Neural progenitor cell (in vitro differentiated cells): ENCODE results near the gene TRIM2. TPM values are rescaled to one million over a fixed set of nuclear protein-coding genes. Genes with fewer than 3 reads are reported as not detected.

ENCODE experiments used
- DNase-seq: peaks from one replicate; pipeline ENCODE4 v3.0.0-alpha.2; 2016; ENCODE audit warnings: low spot score
- H2AFZ ChIP-seq: fragments of 200-600 bp; sonication (generic); replicated peaks from 2 replicates; pipeline ENCODE4 v1.6.1; 2016; ENCODE audit warnings: antibody characterized with exemption
- H3F3A ChIP-seq: fragments of 200-600 bp; sonication (generic); 2 replicates; pipeline ENCODE4 v1.6.1; 2016; ENCODE audit warnings: antibody characterized with exemption, low read depth
- H3K27ac ChIP-seq: fragments of 200-600 bp; sonication (generic); 2 replicates; pipeline ENCODE4 v1.5.1; 2016; ENCODE audit warnings: mild to moderate bottlenecking
- H3K27me3 ChIP-seq: fragments of 200-600 bp; sonication (generic); 2 replicates; pipeline ENCODE4 v1.6.1; 2016; ENCODE audit warnings: mild to moderate bottlenecking, moderate library complexity
- H3K36me3 ChIP-seq: fragments of 200-600 bp; sonication (generic); 2 replicates; pipeline ENCODE4 v1.5.1; 2016
- H3K4me1 ChIP-seq: fragments of 200-600 bp; sonication (generic); 2 replicates; pipeline ENCODE4 v1.6.1; 2016; ENCODE audit warnings: mixed run types
- H3K4me2 ChIP-seq: fragments of 200-600 bp; sonication (generic); 2 replicates; pipeline ENCODE4 v1.6.1; 2016
- H3K4me3 ChIP-seq: fragments of 200-600 bp; sonication (generic); 2 replicates; pipeline ENCODE4 v1.5.1; 2016
- H3K79me2 ChIP-seq: fragments of 200-600 bp; sonication (generic); 2 replicates; pipeline ENCODE4 v1.6.1; 2016; ENCODE audit warnings: low read depth
- H3K9ac ChIP-seq: fragments of 200-600 bp; sonication (generic); 2 replicates; pipeline ENCODE4 v1.6.1; 2016
- H3K9me3 ChIP-seq: fragments of 200-600 bp; sonication (generic); 2 replicates; pipeline ENCODE4 v1.5.1; 2016; ENCODE audit warnings: low read depth
- H4K20me1 ChIP-seq: fragments of 200-600 bp; sonication (generic); 2 replicates; pipeline ENCODE4 v1.6.1; 2016; ENCODE audit warnings: low read depth
- H3K27ac Mint-ChIP-seq: 3 replicates; pipeline ENCODE4 v1.8.0; 2021; ENCODE audit warnings: mixed read lengths
- H3K27me3 Mint-ChIP-seq: 2 replicates; pipeline ENCODE4 v1.8.0; 2022; ENCODE audit warnings: low read depth, mild to moderate bottlenecking, inconsistent platforms, moderate library complexity, mixed read lengths; ENCODE audit not compliant: insufficient read depth
- H3K36me3 Mint-ChIP-seq: 3 replicates; pipeline ENCODE4 v1.8.0; 2021; ENCODE audit warnings: mixed read lengths
- H3K4me1 Mint-ChIP-seq: 3 replicates; pipeline ENCODE4 v1.8.0; 2021; ENCODE audit warnings: mixed read lengths
- H3K4me3 Mint-ChIP-seq: 3 replicates; pipeline ENCODE4 v1.8.0; 2021; ENCODE audit warnings: mild to moderate bottlenecking, moderate library complexity, mixed read lengths
- H3K9me3 Mint-ChIP-seq: 3 replicates; pipeline ENCODE4 v1.8.0; 2020; ENCODE audit warnings: mixed read lengths
- EZH2 ChIP-seq: fragments of 200-600 bp; sonication (generic); IDR thresholded peaks from 2 replicates; pipeline ENCODE4 v1.6.1; 2017; ENCODE audit warnings: antibody characterized with exemption, mild to moderate bottlenecking, moderate library complexity
- EZH2phosphoT487 ChIP-seq: fragments of 200-600 bp; sonication (generic); IDR thresholded peaks from 2 replicates; pipeline ENCODE4 v1.6.1; 2017; ENCODE audit warnings: antibody characterized with exemption
- total RNA-seq: library from RNA; depleted of rRNA; stranded (reverse); fragments of >200 nt; gene quantifications from 2 replicates; pipeline ENCODE4 v1.2.3, GENCODE V29; 2015; ENCODE audit warnings: low replicate concordance
- TF ChIP-seq, protein P1 (sequence below): fragments of 200-600 bp; sonication (generic); IDR thresholded peaks from 2 replicates; pipeline ENCODE4 v1.5.1; 2017; ENCODE audit warnings: antibody characterized with exemption, mild to moderate bottlenecking

The TRIM2 gene
- total RNA-seq, 1 donor from 2014 or later = 87.6 TPM

DNA sequence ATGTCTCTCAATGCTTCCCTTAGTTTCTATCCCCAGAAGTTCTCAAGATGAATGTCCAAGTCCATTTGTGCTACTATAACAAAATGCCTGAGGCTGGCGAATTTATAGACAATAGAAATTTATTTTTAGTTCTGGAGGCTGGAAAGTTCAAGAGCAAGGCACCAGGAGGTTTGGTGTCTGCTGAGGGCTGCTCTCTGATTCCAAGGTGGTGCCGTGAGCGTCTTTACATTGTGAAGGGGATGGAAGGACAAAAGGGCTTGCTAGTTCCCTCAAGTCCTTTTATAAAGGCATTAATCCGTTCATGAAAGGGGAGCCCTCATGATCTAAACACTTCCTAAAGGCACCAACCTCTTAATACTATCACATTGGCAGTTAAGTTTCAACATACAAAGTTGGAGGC lies 12.3 kb downstream of the TRIM2 start:
- no peak overlapping the region for H2AFZ ChIP-seq
- H3K4me3 Mint-ChIP-seq = no peak overlapping the region
- no peak overlapping the region for H3K27ac ChIP-seq
- H3K4me2 ChIP-seq = peak overlapping the region; percentile 38
- no peak overlapping the region for H3K4me3 ChIP-seq
- peaks cover 30% of the 10 kb centered on the region for H3K27me3 ChIP-seq
- H3K79me2 ChIP-seq = no peaks in the 10 kb centered on the region
- no peak overlapping the region for H3K27ac Mint-ChIP-seq
- peaks cover 16% of the 10 kb centered on the region for H3K36me3 Mint-ChIP-seq
- peaks cover 1% of the 10 kb centered on the region for H3K27me3 Mint-ChIP-seq
- no peaks in the 10 kb centered on the region for H3K9me3 ChIP-seq
- TF ChIP-seq EZH2 = no peak
- TF ChIP-seq EZH2phosphoT487 = no peak
- TF ChIP-seq, protein P1, sequence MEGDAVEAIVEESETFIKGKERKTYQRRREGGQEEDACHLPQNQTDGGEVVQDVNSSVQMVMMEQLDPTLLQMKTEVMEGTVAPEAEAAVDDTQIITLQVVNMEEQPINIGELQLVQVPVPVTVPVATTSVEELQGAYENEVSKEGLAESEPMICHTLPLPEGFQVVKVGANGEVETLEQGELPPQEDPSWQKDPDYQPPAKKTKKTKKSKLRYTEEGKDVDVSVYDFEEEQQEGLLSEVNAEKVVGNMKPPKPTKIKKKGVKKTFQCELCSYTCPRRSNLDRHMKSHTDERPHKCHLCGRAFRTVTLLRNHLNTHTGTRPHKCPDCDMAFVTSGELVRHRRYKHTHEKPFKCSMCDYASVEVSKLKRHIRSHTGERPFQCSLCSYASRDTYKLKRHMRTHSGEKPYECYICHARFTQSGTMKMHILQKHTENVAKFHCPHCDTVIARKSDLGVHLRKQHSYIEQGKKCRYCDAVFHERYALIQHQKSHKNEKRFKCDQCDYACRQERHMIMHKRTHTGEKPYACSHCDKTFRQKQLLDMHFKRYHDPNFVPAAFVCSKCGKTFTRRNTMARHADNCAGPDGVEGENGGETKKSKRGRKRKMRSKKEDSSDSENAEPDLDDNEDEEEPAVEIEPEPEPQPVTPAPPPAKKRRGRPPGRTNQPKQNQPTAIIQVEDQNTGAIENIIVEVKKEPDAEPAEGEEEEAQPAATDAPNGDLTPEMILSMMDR = no peak
- H3F3A ChIP-seq = peaks cover 9% of the 10 kb centered on the region
- peaks cover 7% of the 10 kb centered on the region for H3K9me3 Mint-ChIP-seq
- no peak overlapping the region for H3K9ac ChIP-seq
- no peaks in the 10 kb centered on the region for H3K36me3 ChIP-seq
- peak; percentile 60 for DNase-seq
- H3K4me1 ChIP-seq = peaks cover 16% of the 10 kb centered on the region
- H3K4me1 Mint-ChIP-seq = peaks cover 54% of the 10 kb centered on the region
- no peaks in the 10 kb centered on the region for H4K20me1 ChIP-seq

DNA sequence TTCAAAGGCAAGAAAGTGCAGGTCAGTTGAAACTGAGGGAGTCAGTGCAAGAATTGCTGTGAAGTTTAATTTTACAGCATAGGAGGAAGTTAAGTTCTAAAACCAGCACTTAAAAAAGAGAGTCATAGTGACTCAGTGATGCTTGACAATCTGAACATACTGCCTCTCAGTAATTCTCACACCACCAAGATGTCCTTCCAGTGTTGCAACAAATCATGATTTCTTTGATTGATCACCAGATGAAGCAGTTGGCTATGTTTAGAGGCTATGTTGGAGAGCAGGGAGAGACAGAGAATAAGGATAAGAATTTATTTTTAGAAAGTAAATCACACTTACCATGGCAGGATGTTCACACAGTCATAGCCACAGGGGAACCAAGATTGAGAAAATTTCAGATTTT lies 13.2 kb downstream of the TRIM2 start:
- no peak overlapping the region for H3K27ac Mint-ChIP-seq
- no peak overlapping the region for H3K4me3 ChIP-seq
- peaks cover 15% of the 10 kb centered on the region for H3K4me1 ChIP-seq
- TF ChIP-seq EZH2phosphoT487 (no peak), EZH2 (no peak)
- TF ChIP-seq, protein P1 = no peak
- peaks cover 14% of the 10 kb centered on the region for H3K36me3 Mint-ChIP-seq
- H3K9ac ChIP-seq = no peak overlapping the region
- H3K9me3 Mint-ChIP-seq = peaks cover 5% of the 10 kb centered on the region
- H3F3A ChIP-seq = peaks cover 15% of the 10 kb centered on the region
- H3K4me2 ChIP-seq = no peak overlapping the region
- H3K4me1 Mint-ChIP-seq = peaks cover 53% of the 10 kb centered on the region
- H3K27ac ChIP-seq = no peak overlapping the region
- no peak for DNase-seq
- no peaks in the 10 kb centered on the region for H4K20me1 ChIP-seq
- H3K36me3 ChIP-seq = no peaks in the 10 kb centered on the region
- no peaks in the 10 kb centered on the region for H3K9me3 ChIP-seq
- H2AFZ ChIP-seq = no peak overlapping the region
- H3K27me3 Mint-ChIP-seq = peaks cover 2% of the 10 kb centered on the region
- H3K4me3 Mint-ChIP-seq = no peak overlapping the region
- peaks cover 33% of the 10 kb centered on the region for H3K27me3 ChIP-seq
- no peaks in the 10 kb centered on the region for H3K79me2 ChIP-seq

DNA sequence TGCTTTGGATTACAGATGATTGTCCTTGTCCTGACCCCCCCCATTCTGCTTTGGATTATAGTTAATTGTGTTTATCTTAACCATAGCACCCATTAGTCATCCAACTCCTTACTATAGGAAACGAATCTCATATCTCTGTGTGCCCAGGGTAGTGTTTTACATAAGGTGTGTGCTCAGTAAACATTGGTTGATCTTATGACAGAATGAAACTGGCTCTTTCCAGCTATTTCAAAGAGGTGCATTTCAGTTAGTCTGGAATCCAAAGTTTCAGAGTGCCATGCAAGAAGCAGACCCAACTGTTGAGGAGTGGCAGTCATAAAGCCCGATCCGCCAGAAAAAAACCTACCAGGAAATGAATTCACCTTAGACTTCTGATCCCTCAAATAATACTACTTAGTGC lies 14.7 kb downstream of the TRIM2 start:
- H3K27me3 Mint-ChIP-seq = peaks cover 2% of the 10 kb centered on the region
- H4K20me1 ChIP-seq = no peaks in the 10 kb centered on the region
- no peak overlapping the region for H3K27ac Mint-ChIP-seq
- H3K9ac ChIP-seq = no peak overlapping the region
- H3K4me3 ChIP-seq = no peak overlapping the region
- no peak overlapping the region for H3K4me3 Mint-ChIP-seq
- no peak overlapping the region for H3K27ac ChIP-seq
- no peak overlapping the region for H3K4me2 ChIP-seq
- H3K36me3 Mint-ChIP-seq = peaks cover 14% of the 10 kb centered on the region
- H3K9me3 Mint-ChIP-seq = peaks cover 4% of the 10 kb centered on the region
- DNase-seq = no peak
- peaks cover 19% of the 10 kb centered on the region for H3K4me1 ChIP-seq
- no peaks in the 10 kb centered on the region for H3K36me3 ChIP-seq
- H3K9me3 ChIP-seq = no peaks in the 10 kb centered on the region
- TF ChIP-seq EZH2phosphoT487 (no peak), EZH2 (no peak)
- TF ChIP-seq, protein P1 = no peak
- H3K27me3 ChIP-seq = peaks cover 41% of the 10 kb centered on the region
- no peak overlapping the region for H2AFZ ChIP-seq
- H3F3A ChIP-seq = peaks cover 30% of the 10 kb centered on the region
- H3K79me2 ChIP-seq = no peaks in the 10 kb centered on the region
- H3K4me1 Mint-ChIP-seq = peaks cover 50% of the 10 kb centered on the region
